IPS DF 4.7 (cell line): ENCODE measurements around the gene PDPN.

ENCODE experiments used
- DNase-seq: peaks from one replicate; pipeline ENCODE4 v3.0.0-alpha.2; 2013; ENCODE audit warnings: low spot score; ENCODE audit errors: extremely low read depth

Gene PDPN

DNA sequence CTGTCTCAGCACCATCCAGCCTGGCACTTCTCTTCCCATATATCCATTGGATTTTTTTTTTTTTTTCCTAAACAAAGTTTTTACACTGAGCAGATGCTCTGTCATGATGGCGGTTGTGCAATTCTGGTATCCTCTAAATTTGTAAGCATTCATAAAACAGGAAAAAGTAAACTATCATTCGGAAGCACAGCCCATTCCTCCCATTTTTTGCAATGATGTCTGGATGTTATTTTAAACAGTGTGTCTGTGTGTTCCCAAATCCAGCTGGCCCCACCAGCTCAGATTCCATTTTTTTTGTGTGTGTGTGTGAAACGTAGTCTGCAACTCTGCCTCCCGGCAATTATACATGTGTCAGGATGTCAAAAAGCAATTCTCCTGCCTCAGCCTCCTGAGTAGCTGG is 33.5 kb downstream of the PDPN start:
- DNase-seq: no peak

DNA sequence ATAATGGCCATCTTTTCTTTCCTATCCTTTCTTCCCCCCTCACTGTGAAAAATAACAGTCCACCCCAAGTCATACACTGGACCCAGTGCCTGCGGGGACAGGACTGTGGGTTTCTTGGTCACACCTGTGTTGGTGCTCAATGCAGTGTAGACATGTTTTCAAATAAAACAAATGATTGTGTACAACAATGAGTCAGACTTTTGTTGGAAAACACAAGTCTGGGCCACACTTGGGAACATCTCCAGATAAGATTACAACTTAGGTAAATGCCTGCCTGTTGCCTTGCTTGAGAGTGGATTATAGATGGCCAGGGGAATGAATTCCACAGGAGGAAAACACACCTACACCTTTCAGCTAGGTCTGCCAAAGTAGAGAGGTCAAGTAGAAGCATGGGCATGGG is 34.1 kb downstream of the PDPN start:
- no peak for DNase-seq

DNA sequence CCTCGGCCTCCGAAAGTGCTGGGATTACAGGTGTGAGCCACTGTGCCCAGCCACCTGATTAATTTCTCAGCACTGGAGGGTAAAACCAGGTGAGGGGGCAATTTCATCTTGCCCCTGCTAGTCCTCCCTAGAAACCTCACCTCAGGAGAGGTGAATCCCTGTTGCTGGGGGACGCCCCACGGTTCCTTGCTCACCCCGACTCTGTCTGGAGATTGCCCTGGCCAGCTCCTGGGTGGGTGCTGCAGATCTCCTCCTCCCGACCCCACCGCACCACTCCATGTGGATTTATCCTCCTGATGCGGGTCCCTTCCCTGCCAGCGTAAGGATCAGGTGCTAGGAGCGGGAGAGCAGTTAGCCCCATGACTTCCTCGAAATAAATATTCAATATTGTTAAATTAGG is 34.9 kb downstream of the PDPN start:
- DNase-seq: no peak

DNA sequence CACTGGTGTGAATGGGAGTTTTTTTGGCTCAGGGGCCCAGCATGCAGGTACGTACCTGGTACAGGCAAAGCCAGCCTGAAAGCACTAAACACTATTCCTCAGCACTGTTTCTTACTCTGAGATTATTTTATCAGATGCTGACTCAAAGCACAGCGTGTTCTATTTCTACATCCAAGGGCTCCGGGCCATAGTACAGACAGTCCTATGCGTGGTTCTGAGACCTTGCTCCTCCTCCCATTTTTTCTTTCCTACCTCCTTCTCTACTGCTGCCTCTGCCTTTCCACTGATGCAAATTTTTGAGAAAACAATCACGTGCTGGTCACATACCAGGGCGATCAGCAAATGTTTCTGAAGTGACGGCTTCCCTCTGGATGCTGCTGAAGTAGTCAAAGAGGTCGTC is 36.3 kb downstream of the PDPN start:
- no peak for DNase-seq

DNA sequence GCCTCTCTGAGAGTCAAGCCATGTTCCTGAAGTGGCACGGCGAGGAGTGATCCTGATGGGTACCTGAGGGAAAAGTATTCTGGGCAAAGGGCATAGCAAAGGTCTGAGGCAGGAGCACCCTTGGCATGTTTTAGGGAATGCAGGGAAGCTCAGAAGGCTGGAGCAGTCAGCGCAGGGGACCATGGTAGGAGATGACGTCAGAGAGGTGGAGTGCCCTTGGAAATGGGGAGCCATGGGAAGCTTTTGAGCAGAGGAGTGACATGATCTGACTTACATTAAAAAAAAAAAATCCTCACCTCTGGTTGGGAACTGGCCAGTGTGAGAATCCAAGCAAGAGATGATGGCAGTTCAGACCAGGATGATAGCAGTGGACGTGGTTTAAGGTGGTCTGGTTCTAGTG is 37.2 kb downstream of the PDPN start:
- no peak for DNase-seq

DNA sequence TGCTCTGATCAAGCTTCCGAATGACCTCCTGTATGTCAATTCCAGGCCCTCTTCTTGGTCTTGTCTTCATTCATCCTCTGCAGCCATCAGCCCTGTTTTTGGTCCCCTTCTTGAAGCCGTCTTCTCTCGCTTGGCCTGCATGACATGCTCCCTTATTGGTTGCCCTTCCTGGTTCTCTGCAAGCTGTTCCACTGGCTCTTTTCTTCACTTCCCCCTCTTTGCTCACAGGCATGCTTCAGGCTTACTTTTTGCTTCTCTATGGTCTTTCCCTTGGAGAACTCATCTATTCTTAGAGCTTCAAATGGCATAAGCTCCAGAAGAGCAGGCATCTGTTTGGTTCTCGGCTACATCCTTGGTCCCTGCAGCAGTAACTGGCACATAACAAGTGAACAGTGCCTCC is 38.8 kb downstream of the PDPN start:
- no peak for DNase-seq

DNA sequence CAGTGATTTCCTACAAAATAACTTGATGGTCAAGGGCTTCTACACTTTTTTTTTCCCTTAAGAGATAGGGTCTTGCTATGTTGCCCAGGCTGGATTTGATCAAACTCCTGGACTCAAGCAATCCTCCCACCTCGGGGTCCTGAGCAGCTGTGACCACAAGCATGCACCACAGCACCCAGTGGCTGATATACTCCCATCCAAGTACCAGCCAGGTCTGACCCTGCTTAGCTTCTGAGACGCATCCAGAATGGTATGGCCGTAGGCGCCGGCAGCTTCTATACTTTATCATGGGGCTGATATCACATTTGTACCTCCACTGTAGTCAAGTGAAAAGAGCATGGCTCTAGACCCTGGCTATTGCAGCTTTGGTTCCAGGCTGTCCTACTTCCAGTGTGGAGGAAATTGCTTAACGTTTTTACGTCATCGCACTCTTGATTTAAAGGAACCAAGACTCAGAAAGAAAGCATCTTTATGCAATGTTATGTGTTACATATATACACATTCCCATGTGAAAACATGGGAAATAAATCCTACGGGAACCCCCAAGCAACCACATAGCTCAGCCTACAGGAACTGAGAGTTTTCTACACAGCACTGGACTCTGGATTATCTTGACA is 39.5 kb downstream of the PDPN start:
- DNase-seq: no peak

DNA sequence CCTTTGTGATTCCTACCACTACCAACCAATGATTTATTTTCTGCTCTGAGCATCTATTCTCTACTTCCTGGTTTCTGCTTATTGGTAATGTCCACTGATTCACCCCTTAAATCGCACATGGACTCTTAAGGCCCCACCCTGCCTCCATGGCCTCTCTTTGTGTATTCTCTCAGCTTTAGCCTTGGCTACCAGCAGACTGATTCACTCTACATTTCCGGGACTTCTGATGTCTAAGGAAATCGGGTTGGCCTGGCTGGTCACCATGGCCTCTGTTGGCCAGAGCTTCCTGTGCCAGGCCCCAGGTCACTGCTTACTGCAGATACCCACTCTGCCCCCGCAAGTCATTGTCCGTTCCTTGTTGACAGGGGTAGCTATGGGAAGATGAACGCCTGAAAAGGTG is 40.9 kb downstream of the PDPN start:
- DNase-seq: no peak

DNA sequence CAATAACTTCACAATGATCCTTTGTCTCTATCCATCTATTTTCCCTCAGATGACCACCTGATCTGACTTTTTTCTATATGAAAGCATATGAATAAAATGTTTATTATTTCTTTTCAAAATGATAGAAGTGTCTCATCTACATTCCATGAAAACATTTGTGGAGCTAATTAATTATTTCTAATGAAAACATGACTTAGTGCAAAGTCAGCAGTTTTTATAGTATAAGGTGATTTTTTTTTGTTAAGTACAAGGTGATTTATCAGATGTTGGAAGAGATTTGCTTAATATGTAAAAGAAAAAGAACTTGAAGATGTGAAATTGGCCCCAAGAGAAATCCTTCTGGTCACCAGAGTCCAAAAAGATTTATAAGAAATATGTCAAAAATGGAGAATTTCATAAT is 43.5 kb downstream of the PDPN start:
- no peak for DNase-seq

DNA sequence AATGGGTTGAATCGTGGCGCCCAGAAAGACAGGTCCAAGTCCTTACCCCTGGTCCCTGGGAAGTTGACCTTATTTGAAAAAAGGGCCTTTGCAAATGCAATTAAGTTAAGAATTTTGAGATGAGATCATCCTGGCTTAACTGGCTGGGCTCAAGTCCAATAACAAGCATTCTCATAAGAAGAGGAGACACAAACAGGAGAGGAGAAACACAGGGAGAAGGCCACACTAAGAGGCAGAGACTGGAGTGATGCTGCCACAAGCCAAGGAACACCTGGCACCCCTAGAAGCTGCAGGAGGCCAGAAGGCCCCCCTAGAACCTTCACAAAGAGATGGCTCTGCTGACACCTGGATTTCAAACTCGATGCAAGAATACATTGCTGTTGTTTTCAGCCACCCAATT is 44.6 kb downstream of the PDPN start:
- no peak for DNase-seq

DNA sequence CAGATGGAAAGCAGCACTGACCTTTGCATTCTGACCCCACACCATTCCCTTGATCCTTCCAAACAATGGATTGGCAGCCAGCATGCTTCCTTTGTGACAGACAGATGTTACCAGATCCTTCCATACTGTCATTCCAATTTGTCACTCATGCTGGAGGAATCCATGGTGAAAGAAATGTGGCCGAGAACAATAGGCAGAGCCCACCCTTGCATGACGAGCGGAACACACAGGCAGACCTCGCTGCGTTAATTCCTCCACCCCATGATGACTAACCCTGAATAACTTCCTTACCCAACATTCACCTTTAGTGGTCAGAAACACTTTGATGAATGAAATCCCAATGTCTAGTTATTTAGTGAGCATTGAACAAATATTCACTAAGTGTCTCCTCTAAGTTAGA is 45.1 kb downstream of the PDPN start:
- no peak for DNase-seq

DNA sequence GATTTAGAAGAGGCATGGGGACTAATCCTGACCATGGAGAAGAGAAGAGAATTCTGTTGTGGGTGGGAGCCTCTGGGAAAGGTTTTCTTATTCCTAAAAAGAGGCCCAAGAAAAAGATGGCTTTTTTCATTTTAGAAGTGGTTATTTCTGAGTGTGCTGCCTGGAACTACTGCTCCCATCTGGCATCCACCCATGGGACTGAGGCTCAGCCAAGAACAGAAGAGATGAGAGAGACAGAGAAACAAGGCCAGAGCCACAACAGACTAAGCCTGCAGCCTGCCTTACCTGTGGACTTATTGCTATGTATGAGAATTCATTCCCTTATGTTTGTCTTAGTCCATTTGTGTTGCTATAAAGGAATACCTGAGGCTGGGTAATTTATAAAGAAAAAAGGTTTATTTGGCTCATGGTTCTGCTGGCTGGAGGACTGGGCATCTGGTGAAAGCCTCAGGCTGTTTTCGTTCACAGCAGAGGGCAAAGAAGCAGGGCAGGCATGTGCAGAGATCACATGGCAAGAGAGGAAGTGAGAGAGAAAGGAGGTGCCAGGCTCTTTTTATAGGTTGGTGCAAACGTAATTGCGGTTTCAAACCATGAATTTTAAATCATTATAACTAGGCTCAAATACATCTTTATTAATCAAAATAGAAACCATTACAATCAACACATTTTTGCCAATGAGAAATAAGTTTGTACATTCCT is 58.8 kb downstream of the PDPN start:
- DNase-seq: no peak

DNA sequence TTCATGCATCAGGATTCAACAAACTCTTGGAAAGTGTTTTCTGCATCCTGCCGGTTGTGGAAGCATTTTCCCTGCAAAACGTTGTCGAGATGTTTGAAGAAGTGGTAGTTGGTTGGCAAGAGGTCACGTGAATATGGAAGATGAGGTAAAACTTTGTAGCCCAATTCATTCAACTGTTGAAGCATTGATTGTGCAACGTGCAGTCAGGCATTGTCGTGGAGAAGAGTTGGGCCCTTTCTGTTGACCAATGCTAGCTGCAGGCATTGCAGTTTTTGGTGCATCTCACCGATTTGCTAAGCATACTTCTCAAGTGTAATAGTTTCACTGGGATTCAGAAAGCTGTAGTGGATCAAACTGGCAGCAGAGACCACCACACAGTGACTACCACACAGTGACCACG is 59.4 kb downstream of the PDPN start:
- DNase-seq: no peak

DNA sequence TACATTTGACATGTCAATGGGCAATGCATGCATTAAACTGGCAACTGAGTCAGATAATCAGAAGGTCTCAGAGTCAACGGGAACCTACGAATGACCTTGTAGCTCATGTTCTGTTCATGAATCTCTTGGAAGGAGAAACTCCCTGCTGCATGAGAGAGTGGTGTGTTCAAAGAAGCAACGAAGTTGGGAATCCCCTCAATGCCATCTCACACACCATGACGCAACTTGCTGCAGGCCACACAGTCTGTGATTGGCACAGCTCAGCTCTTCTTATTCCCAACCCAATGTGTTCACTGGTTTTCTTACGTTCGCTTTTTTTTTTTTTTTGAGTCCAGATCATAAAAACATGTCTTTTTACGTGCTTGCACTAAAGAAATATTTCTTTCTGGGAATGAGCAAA is 62.9 kb downstream of the PDPN start:
- no peak for DNase-seq

DNA sequence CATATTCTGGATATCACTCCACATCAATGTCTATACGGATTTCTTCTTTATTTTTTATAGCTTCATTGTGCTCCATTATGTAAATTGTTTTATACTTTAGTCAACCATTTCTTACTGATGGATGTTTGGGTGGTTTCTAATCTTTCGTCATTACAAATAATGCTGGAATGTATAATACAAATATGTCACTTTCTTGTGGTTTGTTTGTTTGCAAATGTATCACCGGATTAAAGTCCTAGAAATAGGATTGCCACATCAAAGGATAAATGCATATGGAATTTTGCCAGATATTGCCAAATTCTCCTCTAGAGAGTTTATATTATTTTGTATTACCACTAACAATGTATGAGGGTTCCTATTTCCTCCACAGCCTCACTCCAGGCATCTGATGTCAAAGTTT is 67.6 kb downstream of the PDPN start:
- no peak for DNase-seq

DNA sequence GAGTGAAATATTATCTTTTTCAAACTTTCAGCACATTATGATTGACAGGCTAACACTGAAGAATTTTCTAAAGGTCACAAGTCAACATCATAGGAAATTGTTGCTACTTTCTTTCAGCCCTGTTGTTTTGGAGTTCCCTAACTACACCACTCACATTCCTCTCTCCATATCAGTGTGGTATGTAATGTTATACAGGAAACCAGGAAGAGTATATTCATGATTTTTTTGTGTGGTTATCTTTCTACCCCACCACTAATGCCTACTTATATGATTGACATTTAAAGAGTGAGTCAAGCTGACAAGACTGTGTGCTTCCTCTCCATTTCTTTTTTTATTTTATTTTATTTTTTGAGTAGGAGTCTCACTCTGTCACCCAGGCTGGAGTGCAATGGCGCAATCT is 68.6 kb downstream of the PDPN start:
- DNase-seq: no peak

DNA sequence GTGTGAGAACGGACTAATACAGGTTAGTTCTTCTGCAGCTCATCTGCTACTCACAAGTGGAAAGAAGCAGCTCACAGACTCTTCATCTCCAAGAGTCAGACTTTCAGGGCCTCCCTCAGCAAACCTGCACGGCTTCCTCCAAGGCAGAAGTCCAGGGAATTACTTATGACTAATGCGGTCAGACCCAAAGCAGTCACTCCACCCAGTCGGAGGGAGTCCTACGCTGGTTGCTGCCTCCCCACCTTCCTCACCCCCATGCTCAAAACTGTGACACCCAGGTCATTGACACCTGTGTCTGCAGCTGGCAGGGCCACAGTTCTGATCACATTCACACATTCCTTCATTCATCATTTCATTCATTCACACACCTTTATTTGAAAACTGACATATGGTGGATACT is 77.9 kb downstream of the PDPN start:
- DNase-seq: no peak

DNA sequence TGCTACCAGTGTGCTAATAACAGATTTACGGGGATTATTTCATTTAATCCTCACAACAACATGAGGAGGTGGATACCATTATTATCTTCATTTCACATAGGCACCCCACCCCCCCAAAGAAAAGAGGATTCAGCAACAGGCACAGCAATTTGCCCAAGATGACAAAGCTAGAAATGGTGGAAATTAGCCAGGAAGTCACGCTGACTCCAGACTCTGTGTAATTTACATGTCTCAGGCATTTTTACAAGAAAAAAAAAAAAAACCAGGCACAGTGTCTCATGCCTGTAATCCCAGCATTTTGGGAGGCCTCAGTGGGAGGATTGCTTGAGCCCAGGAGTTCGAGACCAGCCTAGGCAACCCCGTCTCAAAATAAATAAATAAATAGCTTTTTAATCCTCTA is 78.9 kb downstream of the PDPN start:
- no peak for DNase-seq

DNA sequence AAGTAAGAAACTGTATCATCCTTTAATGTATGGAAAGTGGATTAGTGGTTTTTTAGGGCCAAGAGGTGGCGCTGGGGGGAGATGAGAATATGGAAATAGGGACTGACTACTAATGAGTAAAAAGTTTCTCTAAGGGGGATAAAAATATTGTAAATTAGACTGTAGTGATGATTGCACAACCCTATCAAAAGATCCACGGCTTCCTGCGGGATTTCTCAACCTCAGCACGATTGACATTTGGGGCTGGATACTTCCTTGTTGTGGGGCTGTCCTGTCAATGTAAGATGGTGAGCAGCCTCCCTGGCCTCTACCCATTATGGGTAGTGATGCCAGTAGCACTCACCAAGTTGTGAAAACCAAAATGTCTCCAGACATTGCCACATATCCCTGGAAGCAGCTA is 80.3 kb downstream of the PDPN start:
- no peak for DNase-seq

DNA sequence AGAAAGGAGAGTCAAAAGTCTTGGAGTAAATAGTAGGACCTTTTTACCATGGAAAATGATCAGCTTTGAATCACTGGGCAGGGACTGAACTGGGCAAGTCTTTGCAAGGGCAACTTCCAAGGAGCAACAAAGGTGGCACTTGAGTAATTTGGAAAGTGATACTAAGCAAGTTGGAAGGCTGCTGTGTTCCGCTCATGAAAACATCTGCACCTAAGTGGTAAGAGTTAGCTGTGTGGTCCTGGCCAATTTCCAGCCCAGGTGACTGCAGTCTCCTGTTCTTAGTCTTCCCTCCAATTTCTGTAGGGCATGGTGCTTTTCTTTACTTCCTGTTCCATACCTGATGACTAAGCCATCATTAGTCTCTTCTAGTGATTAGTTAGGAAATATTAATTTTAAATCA is 80.8 kb downstream of the PDPN start:
- DNase-seq: no peak

DNA sequence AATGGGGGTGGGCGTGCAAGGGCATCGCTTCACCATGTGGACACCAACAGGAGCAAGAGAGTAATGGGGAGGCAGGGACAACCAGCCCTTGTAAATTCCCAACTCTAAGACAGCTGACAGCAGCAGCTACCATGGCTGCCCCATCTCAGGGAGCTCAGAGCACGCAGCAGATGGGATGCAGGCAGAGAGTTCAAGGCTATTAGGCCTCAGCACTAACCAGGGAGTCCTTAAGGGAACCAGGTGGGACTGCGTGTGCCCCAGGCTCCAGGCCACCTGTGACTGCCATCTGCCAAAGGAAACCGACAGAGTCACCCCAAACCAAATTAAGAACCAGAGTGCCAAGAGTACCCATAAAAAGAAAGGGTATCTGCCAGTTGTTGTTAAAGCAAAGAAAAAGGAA is 82.7 kb downstream of the PDPN start:
- no peak for DNase-seq
